Calu3 (cell line): ENCODE results near the gene E2F1. TPM values are rescaled to one million over a fixed set of nuclear protein-coding genes. Genes with fewer than 3 reads are reported as not detected.
"Not testable (repeated sequence)": the region's sequence is repeated elsewhere in the genome, so short reads cannot be mapped to it uniquely, and the experiment has no call there.

Source experiments
- BruUV-seq: library from RNA; stranded (reverse); fragments of 400-500 nt; replicated peaks from 2 replicates; lab custom pipeline; 2021; lab: Mats Ljungman, UMichigan
- CTCF ChIA-PET: fragments of 300-600 bp; sonication (Branson Sonifier 250); formaldehyde crosslinking; loops from one replicate; lab custom pipeline; 2022; ENCODE audit warnings: antibody characterized with exemption; lab: Charles Lee
- DNase-seq: peaks from one replicate; pipeline ENCODE4 v3.0.0; 2022
- H3K27ac Mint-ChIP-seq: one replicate; pipeline ENCODE4 v1.8.0; 2022; ENCODE audit warnings: mixed read lengths; ENCODE audit not compliant: unreplicated experiment
- H3K27me3 Mint-ChIP-seq: one replicate; pipeline ENCODE4 v1.8.0; 2022; ENCODE audit warnings: mixed read lengths; ENCODE audit not compliant: unreplicated experiment
- H3K36me3 Mint-ChIP-seq: one replicate; pipeline ENCODE4 v1.8.0; 2022; ENCODE audit warnings: mild to moderate bottlenecking, moderate library complexity, mixed read lengths; ENCODE audit not compliant: insufficient read depth, unreplicated experiment
- H3K4me1 Mint-ChIP-seq: one replicate; pipeline ENCODE4 v1.8.0; 2022; ENCODE audit warnings: mild to moderate bottlenecking, low read depth, mixed read lengths; ENCODE audit not compliant: unreplicated experiment
- H3K4me3 Mint-ChIP-seq: one replicate; pipeline ENCODE4 v1.8.0; 2022; ENCODE audit warnings: mild to moderate bottlenecking, low read depth, moderate library complexity, mixed read lengths; ENCODE audit not compliant: unreplicated experiment
- H3K9me3 Mint-ChIP-seq: one replicate; pipeline ENCODE4 v1.8.0; 2022; ENCODE audit warnings: low read depth, mixed read lengths; ENCODE audit not compliant: unreplicated experiment
- intact Hi-C: fragments of 100-400 bp; cut with micrococcal nuclease; formaldehyde crosslinking; loops from one replicate; pipeline ENCODE4 v1.10.0; 2022; ENCODE audit not compliant: unreplicated experiment
- total RNA-seq: library from RNA; stranded (reverse); gene quantifications from 2 replicates; pipeline ENCODE4 v1.2.3, GENCODE V29; 2022
- TF ChIP-seq, protein P1 (sequence below): fragments of 200-600 bp; IDR thresholded peaks from one replicate; pipeline ENCODE4 v1.8.0; 2022; ENCODE audit warnings: antibody characterized with exemption; ENCODE audit not compliant: unreplicated experiment

The E2F1 gene
- total RNA-seq, 1 experiment from 2014 or later: 62.3 TPM

DNA sequence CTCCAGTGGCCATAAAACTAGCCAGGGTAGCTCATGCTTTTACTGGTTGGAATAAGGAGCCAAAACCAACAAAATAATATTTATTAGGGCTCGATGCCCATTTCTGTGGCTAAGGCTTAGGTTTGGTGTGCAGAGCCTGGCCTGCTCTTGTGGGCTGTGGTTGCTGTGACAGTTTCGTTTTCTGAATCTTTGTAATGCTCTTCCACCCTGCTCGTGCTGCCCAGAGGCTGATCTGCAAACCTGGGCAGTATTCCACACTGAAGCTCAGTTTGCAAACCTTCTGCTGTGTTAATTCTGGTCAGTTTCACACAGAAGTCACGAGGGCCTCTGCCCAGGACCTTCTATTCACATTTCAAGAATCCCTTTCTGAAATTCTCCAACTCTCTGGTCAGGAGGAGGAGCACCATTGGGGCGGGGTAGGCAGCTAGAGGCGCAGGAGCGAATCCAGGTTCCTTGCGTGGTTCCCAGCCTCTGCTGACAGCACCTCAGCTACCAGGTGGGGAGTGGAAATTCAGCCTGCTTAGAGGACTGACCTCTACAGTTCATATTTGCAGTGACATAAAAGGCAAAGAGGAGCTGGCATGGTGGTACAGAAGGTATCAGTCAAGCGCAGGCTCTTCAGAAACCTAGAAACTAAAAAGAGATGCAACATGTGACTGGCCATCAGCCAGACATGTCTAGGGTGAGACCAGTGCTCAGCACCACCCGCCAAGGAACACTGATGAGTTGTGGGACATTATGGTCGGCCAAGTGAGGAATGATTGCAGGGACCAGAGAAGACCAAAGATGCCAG, 38.4 kb downstream of the E2F1 start:
- no peak for DNase-seq
- Mint-ChIP-seq H3K36me3 (peaks cover 46% of the 10 kb centered on the region), H3K9me3 (no peaks in the 10 kb centered on the region), H3K4me3 (no peak overlapping the region), H3K27ac (no peak overlapping the region), H3K27me3 (no peaks in the 10 kb centered on the region), H3K4me1 (peaks cover 26% of the 10 kb centered on the region)
- intact Hi-C loops: no loop called here
- TF ChIP-seq, protein P1, sequence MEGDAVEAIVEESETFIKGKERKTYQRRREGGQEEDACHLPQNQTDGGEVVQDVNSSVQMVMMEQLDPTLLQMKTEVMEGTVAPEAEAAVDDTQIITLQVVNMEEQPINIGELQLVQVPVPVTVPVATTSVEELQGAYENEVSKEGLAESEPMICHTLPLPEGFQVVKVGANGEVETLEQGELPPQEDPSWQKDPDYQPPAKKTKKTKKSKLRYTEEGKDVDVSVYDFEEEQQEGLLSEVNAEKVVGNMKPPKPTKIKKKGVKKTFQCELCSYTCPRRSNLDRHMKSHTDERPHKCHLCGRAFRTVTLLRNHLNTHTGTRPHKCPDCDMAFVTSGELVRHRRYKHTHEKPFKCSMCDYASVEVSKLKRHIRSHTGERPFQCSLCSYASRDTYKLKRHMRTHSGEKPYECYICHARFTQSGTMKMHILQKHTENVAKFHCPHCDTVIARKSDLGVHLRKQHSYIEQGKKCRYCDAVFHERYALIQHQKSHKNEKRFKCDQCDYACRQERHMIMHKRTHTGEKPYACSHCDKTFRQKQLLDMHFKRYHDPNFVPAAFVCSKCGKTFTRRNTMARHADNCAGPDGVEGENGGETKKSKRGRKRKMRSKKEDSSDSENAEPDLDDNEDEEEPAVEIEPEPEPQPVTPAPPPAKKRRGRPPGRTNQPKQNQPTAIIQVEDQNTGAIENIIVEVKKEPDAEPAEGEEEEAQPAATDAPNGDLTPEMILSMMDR: no peak
- CTCF ChIA-PET: no interaction called here
- no TSS peak for BruUV-seq

- Mint-ChIP-seq H3K36me3 (peaks cover 42% of the 10 kb centered on the region), H3K4me1 (peaks cover 19% of the 10 kb centered on the region)
- H3K27ac Mint-ChIP-seq, CTCF ChIA-PET, BruUV-seq, DNase-seq, H3K4me3 Mint-ChIP-seq, intact Hi-C loops, H3K27me3 Mint-ChIP-seq, H3K9me3 Mint-ChIP-seq: not testable (repeated sequence)
Observed at GRCh38 chr20:33646959-33647602, 39.1 kb downstream of the E2F1 start.

GRCh38 chr20:33646191-33646590, 40.0 kb downstream of the E2F1 start:
- peaks cover 10% of the 10 kb centered on the region for H3K4me1 Mint-ChIP-seq
- intact Hi-C loops: no loop called here
- H3K4me3 Mint-ChIP-seq: no peak overlapping the region
- no peak for DNase-seq
- BruUV-seq: no TSS peak
- peaks cover 36% of the 10 kb centered on the region for H3K36me3 Mint-ChIP-seq
- H3K27me3 Mint-ChIP-seq: no peaks in the 10 kb centered on the region
- H3K27ac Mint-ChIP-seq: no peak overlapping the region
- CTCF ChIA-PET: no interaction called here
- no peaks in the 10 kb centered on the region for H3K9me3 Mint-ChIP-seq
- TF ChIP-seq, protein P1: no peak

- intact Hi-C loops: no loop called here
- no peaks in the 10 kb centered on the region for H3K27me3 Mint-ChIP-seq
- no TSS peak for BruUV-seq
- no peaks in the 10 kb centered on the region for H3K9me3 Mint-ChIP-seq
- H3K4me1 Mint-ChIP-seq: peaks cover 2% of the 10 kb centered on the region
- DNase-seq: no peak
- CTCF ChIA-PET: interaction anchor here (0.6 kb wide), 1 partner anchor 55 kb away, joined by 5 read pairs; no protein-coding TSS in a partner anchor
- TF ChIP-seq, protein P1: no peak
- no peak overlapping the region for H3K4me3 Mint-ChIP-seq
- no peak overlapping the region for H3K27ac Mint-ChIP-seq
- peaks cover 28% of the 10 kb centered on the region for H3K36me3 Mint-ChIP-seq
Observed at GRCh38 chr20:33645396-33645795, 40.8 kb downstream of the E2F1 start.

GRCh38 chr20:33645072-33645358, 41.2 kb downstream of the E2F1 start:
- H3K4me1 Mint-ChIP-seq: no peaks in the 10 kb centered on the region
- H3K27ac Mint-ChIP-seq: no peak overlapping the region
- intact Hi-C loops: no loop called here
- H3K36me3 Mint-ChIP-seq: peaks cover 27% of the 10 kb centered on the region
- no peaks in the 10 kb centered on the region for H3K27me3 Mint-ChIP-seq
- BruUV-seq: no TSS peak
- H3K9me3 Mint-ChIP-seq: no peaks in the 10 kb centered on the region
- CTCF ChIA-PET: interaction anchor here (0.6 kb wide), 2 partner anchors 55 to 142 kb away, joined by 5 to 6 read pairs; no protein-coding TSS in a partner anchor
- TF ChIP-seq, protein P1: no peak
- H3K4me3 Mint-ChIP-seq: no peak overlapping the region
- DNase-seq: no peak
